Activated naive CD4-positive, alpha-beta T cell treated with anti-CD3 and anti-CD28 coated beads, Interleukin-2, amount 50 U/mL, for 72 hours (primary cell): ENCODE measurements around the gene IFNAR1. TPM values are rescaled to one million over a fixed set of nuclear protein-coding genes. Genes with fewer than 3 reads are reported as not detected.
"Not testable (repeated sequence)": the region's sequence is repeated elsewhere in the genome, so short reads cannot be mapped to it uniquely, and the experiment has no call there.

Experiments used
- ATAC-seq, 2 donors: fragments of 150-1000 bp; cut with Tn5 transposase; 2 replicates each; pipeline ENCODE4 v1.10.0; 2021; ENCODE audit warnings: mild to moderate bottlenecking in 2 of 2, moderate library complexity in 2 of 2
- DNase-seq, 2 donors: peaks; one replicate each; pipeline ENCODE4 v3.0.0; 2021 to 2022; ENCODE audit warnings: low spot score in 2 of 2
- H3K27ac Mint-ChIP-seq, 2 donors: one replicate each; pipeline ENCODE4 v1.8.0; 2022; ENCODE audit warnings: mild to moderate bottlenecking in 2 of 2, mixed read lengths in 2 of 2
- H3K36me3 Mint-ChIP-seq, 2 donors: one replicate each; pipeline ENCODE4 v1.8.0; 2022; ENCODE audit warnings: mixed read lengths in 2 of 2
- H3K9me3 Mint-ChIP-seq, 2 donors: one replicate each; pipeline ENCODE4 v1.8.0; 2022; ENCODE audit warnings: mixed read lengths in 2 of 2
- total RNA-seq, 2 donors: library from RNA; stranded (reverse); gene quantifications; one replicate each; pipeline ENCODE4 v1.2.3, GENCODE V29; 2022

IFNAR1 gene
- total RNA-seq, 2 donors from 2014 or later, result 21.9 to 26.4 TPM

- not testable (repeated sequence) for ATAC-seq, H3K27ac Mint-ChIP-seq, H3K9me3 Mint-ChIP-seq, DNase-seq
- peaks cover 0 to 16% of the 10 kb centered on the region in 2 donors for H3K36me3 Mint-ChIP-seq
These were observed 1.2 kb upstream of the IFNAR1 start for GRCh38 chr21:33323610-33324009.

- peak; percentile 25 to 48 for ATAC-seq
- H3K36me3 Mint-ChIP-seq, result peaks cover 0 to 16% of the 10 kb centered on the region in 2 donors
These were observed 675 bp downstream of the IFNAR1 start for GRCh38 chr21:33325222-33326067.

GRCh38 chr21:33327326-33327725 lies 2.6 kb downstream of the IFNAR1 start:
- ATAC-seq (no peak), DNase-seq (no peak)
- Mint-ChIP-seq H3K27ac (no peak overlapping the region), H3K36me3 (peaks cover 4 to 24% of the 10 kb centered on the region in 2 donors), H3K9me3 (peaks cover 3% of the 10 kb centered on the region in 2 donors)

More at GRCh38 chr21:33325222-33326067, 675 bp downstream of the IFNAR1 start:
- Mint-ChIP-seq H3K9me3 (no peaks in the 10 kb centered on the region), H3K27ac (no peak overlapping the region)
- peak; percentile 60 to 75 for DNase-seq

GRCh38 chr21:33327792-33328433 lies 3.1 kb downstream of the IFNAR1 start:
- ATAC-seq (no peak), DNase-seq (no peak)
- peaks cover 9 to 30% of the 10 kb centered on the region in 2 donors for H3K36me3 Mint-ChIP-seq
- H3K27ac Mint-ChIP-seq, result no peak overlapping the region
- peaks cover 9% of the 10 kb centered on the region in 2 donors for H3K9me3 Mint-ChIP-seq

- Mint-ChIP-seq H3K27ac (peak overlapping the region in 1 of 2 donors; percentile 35), H3K36me3 (peaks cover 12 to 35% of the 10 kb centered on the region in 2 donors), H3K9me3 (peaks cover 14% of the 10 kb centered on the region in 2 donors)
- ATAC-seq, result no peak
- DNase-seq, result no peak
These were observed 6.0 kb downstream of the IFNAR1 start for GRCh38 chr21:33330726-33331125.

- Mint-ChIP-seq H3K27ac (peak overlapping the region in 1 of 2 donors; percentile 36), H3K9me3 (peaks cover 14% of the 10 kb centered on the region in 2 donors), H3K36me3 (peaks cover 12 to 31% of the 10 kb centered on the region in 2 donors)
- DNase-seq (no peak), ATAC-seq (no peak)
These were observed 7.4 kb downstream of the IFNAR1 start for GRCh38 chr21:33332143-33332542.

GRCh38 chr21:33334191-33334590 lies 9.4 kb downstream of the IFNAR1 start:
- ATAC-seq (no peak), DNase-seq (no peak)
- peaks cover 14% of the 10 kb centered on the region in 2 donors for H3K9me3 Mint-ChIP-seq
- H3K27ac Mint-ChIP-seq, result peak overlapping the region in 1 of 2 donors; percentile 46
- peaks cover 12 to 25% of the 10 kb centered on the region in 2 donors for H3K36me3 Mint-ChIP-seq

GRCh38 chr21:33334824-33335223 lies 10.1 kb downstream of the IFNAR1 start:
- DNase-seq (no peak), ATAC-seq (peak in 1 of 2 donors; percentile 36)
- Mint-ChIP-seq H3K36me3 (peaks cover 12 to 25% of the 10 kb centered on the region in 2 donors), H3K9me3 (peaks cover 14% of the 10 kb centered on the region in 2 donors), H3K27ac (peak overlapping the region in 1 of 2 donors; percentile 46)

GRCh38 chr21:33339135-33339534 lies 14.4 kb downstream of the IFNAR1 start:
- H3K9me3 Mint-ChIP-seq, result no peaks in the 10 kb centered on the region
- no peak for ATAC-seq
- H3K27ac Mint-ChIP-seq, result no peak overlapping the region
- DNase-seq, result no peak
- peaks cover 4 to 12% of the 10 kb centered on the region in 2 donors for H3K36me3 Mint-ChIP-seq

GRCh38 chr21:33339918-33340317 lies 15.1 kb downstream of the IFNAR1 start:
- no peaks in the 10 kb centered on the region for H3K9me3 Mint-ChIP-seq
- peaks cover 4 to 12% of the 10 kb centered on the region in 2 donors for H3K36me3 Mint-ChIP-seq
- ATAC-seq (no peak), DNase-seq (no peak)
- H3K27ac Mint-ChIP-seq, result no peak overlapping the region

GRCh38 chr21:33345751-33346238 lies 21.0 kb downstream of the IFNAR1 start:
- Mint-ChIP-seq H3K36me3 (peaks cover 4 to 7% of the 10 kb centered on the region in 2 donors), H3K9me3 (no peaks in the 10 kb centered on the region), H3K27ac (peak overlapping the region in 1 of 2 donors; percentile 35)
- DNase-seq, result no peak
- ATAC-seq, result no peak

- no peak overlapping the region for H3K27ac Mint-ChIP-seq
- no peaks in the 10 kb centered on the region for H3K36me3 Mint-ChIP-seq
- H3K9me3 Mint-ChIP-seq, result no peaks in the 10 kb centered on the region
- no peak for ATAC-seq
- DNase-seq, result no peak
These were observed 23.9 kb downstream of the IFNAR1 start for GRCh38 chr21:33348706-33349105.

GRCh38 chr21:33350676-33351075 lies 25.9 kb downstream of the IFNAR1 start:
- Mint-ChIP-seq H3K36me3 (peaks cover 0 to 10% of the 10 kb centered on the region in 2 donors), H3K27ac (no peak overlapping the region), H3K9me3 (no peaks in the 10 kb centered on the region)
- DNase-seq (no peak), ATAC-seq (no peak)

- no peak for ATAC-seq
- Mint-ChIP-seq H3K27ac (peak overlapping the region; percentile 29 to 63), H3K36me3 (peaks cover 0 to 10% of the 10 kb centered on the region in 2 donors), H3K9me3 (no peaks in the 10 kb centered on the region)
- no peak for DNase-seq
These were observed 30.6 kb downstream of the IFNAR1 start for GRCh38 chr21:33355355-33355754.

- no peak for DNase-seq
- no peaks in the 10 kb centered on the region for H3K9me3 Mint-ChIP-seq
- peaks cover 0 to 10% of the 10 kb centered on the region in 2 donors for H3K36me3 Mint-ChIP-seq
- ATAC-seq, result no peak
- peak overlapping the region in 1 of 2 donors; percentile 63 for H3K27ac Mint-ChIP-seq
These were observed 31.2 kb downstream of the IFNAR1 start for GRCh38 chr21:33355996-33356395.

GRCh38 chr21:33357177-33357576 lies 32.4 kb downstream of the IFNAR1 start:
- no peaks in the 10 kb centered on the region for H3K9me3 Mint-ChIP-seq
- ATAC-seq (no peak), DNase-seq (no peak)
- peak overlapping the region; percentile 36 to 63 for H3K27ac Mint-ChIP-seq
- peaks cover 0 to 10% of the 10 kb centered on the region in 2 donors for H3K36me3 Mint-ChIP-seq

- peaks cover 0 to 15% of the 10 kb centered on the region in 2 donors for H3K36me3 Mint-ChIP-seq
- DNase-seq, result no peak
- no peaks in the 10 kb centered on the region for H3K9me3 Mint-ChIP-seq
- no peak for ATAC-seq
- H3K27ac Mint-ChIP-seq, result no peak overlapping the region
These were observed 34.7 kb downstream of the IFNAR1 start for GRCh38 chr21:33359446-33359845.
